Astrocyte (in vitro differentiated cells and primary cell): ENCODE measurements around the gene SNAPIN.

ENCODE experiments used
- CTCF ChIP-seq: IDR thresholded peaks from 2 replicates; pipeline ENCODE4 v1.5.1; 2011; ENCODE audit warnings: low read depth, mild to moderate bottlenecking, inconsistent platforms, low read length, moderate library complexity; ENCODE audit not compliant: insufficient read depth
- EZH2 ChIP-seq: IDR thresholded peaks from 2 replicates; pipeline ENCODE4 v1.6.1; 2012; ENCODE audit warnings: mild to moderate bottlenecking, low read length, inconsistent platforms; ENCODE audit not compliant: insufficient read depth

- TF ChIP-seq EZH2 (no peak), CTCF (no peak)
Observed at GRCh38 chr1:153698020-153698922, 39.8 kb downstream of the SNAPIN start.
